Esophagus squamous epithelium (tissue), 4 donors: ENCODE measurements around the gene RGS9.

Experiments used
- POLR2A ChIP-seq, 4 donors: fragments of 450-650 bp; IDR thresholded peaks; one replicate each; pipeline ENCODE4 v1.6.1; 2017; ENCODE audit warnings: antibody characterized with exemption in 4 of 4, mild to moderate bottlenecking in 4 of 4, moderate library complexity in 3 of 4
- TF ChIP-seq, protein P1 (sequence below), 6 experiments: fragments of 450-650 bp in 4 of 6; fragments of 200-600 bp in 2 of 6; sonication (generic) in 2 of 6; IDR thresholded peaks; one replicate each; pipeline ENCODE4 v1.5.1; 2016 to 2019; ENCODE audit warnings: antibody characterized with exemption in 6 of 6, mild to moderate bottlenecking in 4 of 6, moderate library complexity in 4 of 6

DNA sequence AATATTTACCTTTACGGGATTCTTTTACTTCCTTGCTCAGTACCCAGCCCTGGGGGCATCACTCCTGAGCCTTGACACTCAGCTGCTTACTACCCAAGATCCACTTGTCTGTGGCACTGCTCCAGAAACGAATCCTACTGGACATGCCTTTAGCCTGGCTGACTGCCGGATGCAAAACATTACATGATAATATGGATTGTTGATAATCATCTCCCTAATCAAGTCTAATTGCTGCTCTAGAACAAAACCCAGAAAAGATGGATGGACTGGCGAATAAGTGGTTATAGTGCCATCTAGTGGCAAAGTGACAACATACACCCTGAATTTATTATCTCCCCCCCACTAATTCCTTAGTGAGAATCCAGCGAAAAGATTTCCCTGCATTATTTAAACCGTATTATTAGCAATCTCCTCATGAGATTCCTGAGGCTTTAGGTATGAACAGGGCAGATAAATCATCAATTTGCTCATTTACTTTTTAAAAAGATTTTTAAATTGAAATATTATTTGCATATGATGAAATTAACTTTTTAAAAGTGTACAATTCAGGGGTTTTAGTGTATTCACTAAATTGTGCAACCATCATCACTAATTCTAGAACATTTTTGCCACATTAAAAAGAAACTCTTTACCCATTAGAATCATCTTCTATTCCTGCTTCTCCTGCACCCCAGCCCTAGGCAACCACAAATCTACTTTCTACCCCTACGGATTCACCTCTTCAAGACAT lies 61.6 kb downstream of the RGS9 start:
- TF ChIP-seq, protein P1, sequence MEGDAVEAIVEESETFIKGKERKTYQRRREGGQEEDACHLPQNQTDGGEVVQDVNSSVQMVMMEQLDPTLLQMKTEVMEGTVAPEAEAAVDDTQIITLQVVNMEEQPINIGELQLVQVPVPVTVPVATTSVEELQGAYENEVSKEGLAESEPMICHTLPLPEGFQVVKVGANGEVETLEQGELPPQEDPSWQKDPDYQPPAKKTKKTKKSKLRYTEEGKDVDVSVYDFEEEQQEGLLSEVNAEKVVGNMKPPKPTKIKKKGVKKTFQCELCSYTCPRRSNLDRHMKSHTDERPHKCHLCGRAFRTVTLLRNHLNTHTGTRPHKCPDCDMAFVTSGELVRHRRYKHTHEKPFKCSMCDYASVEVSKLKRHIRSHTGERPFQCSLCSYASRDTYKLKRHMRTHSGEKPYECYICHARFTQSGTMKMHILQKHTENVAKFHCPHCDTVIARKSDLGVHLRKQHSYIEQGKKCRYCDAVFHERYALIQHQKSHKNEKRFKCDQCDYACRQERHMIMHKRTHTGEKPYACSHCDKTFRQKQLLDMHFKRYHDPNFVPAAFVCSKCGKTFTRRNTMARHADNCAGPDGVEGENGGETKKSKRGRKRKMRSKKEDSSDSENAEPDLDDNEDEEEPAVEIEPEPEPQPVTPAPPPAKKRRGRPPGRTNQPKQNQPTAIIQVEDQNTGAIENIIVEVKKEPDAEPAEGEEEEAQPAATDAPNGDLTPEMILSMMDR (IDR thresholded peaks at IDR 0.05), result peak; percentile 57 to 84 (median 74)
- TF ChIP-seq POLR2A (IDR thresholded peaks at IDR 0.05), result no peak
